ENCODE measurements around the gene PRKCH. TPM values are rescaled to one million over a fixed set of nuclear protein-coding genes. Genes with fewer than 3 reads are reported as not detected.

PRKCH gene
- total RNA-seq, 6 experiments from 2014 or later = 5.0 to 12.1 (median 8.8) TPM

GRCh38 chr14:61399365-61399764, 78.0 kb downstream of the PRKCH start:
- Histone ChIP-seq H3K4me3 (no peak overlapping the region), H3K4me1 (no peaks in the 10 kb centered on the region), H3K27me3 (no peaks in the 10 kb centered on the region), H3K9me3 (no peaks in the 10 kb centered on the region), H3K36me3 (no peaks in the 10 kb centered on the region), H3K27ac (no peak overlapping the region)
- ATAC-seq (no peak), DNase-seq (no peak)
- WGBS (ENCODE audit: insufficient coverage, low coverage, low lambda C conversion rate, missing lambda C conversion rate) = 86% methylated on average over 2 of the region's 2 CpGs
- intact Hi-C loops (cut with DNase I) = no loop called here
- no peak for TF ChIP-seq POLR2A (IDR thresholded peaks at IDR 0.05)
- TF ChIP-seq CTCF (IDR thresholded peaks at IDR 0.05) = no peak

- H3K36me3 ChIP-seq = no peaks in the 10 kb centered on the region
- H3K27ac ChIP-seq = no peak overlapping the region
- H3K4me3 ChIP-seq = no peak overlapping the region
- no peaks in the 10 kb centered on the region for H3K9me3 ChIP-seq
- ATAC-seq (no peak), DNase-seq (no peak)
- no peaks in the 10 kb centered on the region for H3K27me3 ChIP-seq
- WGBS (ENCODE audit: insufficient coverage, low coverage, low lambda C conversion rate, missing lambda C conversion rate) = 68% methylated on average over 2 of the region's 2 CpGs
- TF ChIP-seq POLR2A (IDR thresholded peaks at IDR 0.05) (no peak), CTCF (IDR thresholded peaks at IDR 0.05) (no peak)
- no peaks in the 10 kb centered on the region for H3K4me1 ChIP-seq
- intact Hi-C loops (cut with DNase I) = no loop called here
These were observed 80.1 kb downstream of the PRKCH start for GRCh38 chr14:61401461-61401860.

- ATAC-seq = peak; percentile 43 to 63 (median 56)
- no peak for DNase-seq
- Histone ChIP-seq H3K4me3 (no peak overlapping the region), H3K36me3 (no peaks in the 10 kb centered on the region), H3K4me1 (no peaks in the 10 kb centered on the region), H3K27ac (peak overlapping the region in 1 of 3 donors; percentile 26), H3K9me3 (no peaks in the 10 kb centered on the region), H3K27me3 (no peaks in the 10 kb centered on the region)
- intact Hi-C loops (cut with DNase I) = no loop called here
- no peak for TF ChIP-seq CTCF (IDR thresholded peaks at IDR 0.05)
- TF ChIP-seq POLR2A (IDR thresholded peaks at IDR 0.05) = no peak
- 60% methylated on average over 2 of the region's 2 CpGs for WGBS (ENCODE audit: insufficient coverage, low coverage, low lambda C conversion rate, missing lambda C conversion rate)
These were observed 82.0 kb downstream of the PRKCH start for GRCh38 chr14:61403411-61403810.

- no peak overlapping the region for H3K27ac ChIP-seq
- no peak for TF ChIP-seq POLR2A (IDR thresholded peaks at IDR 0.05)
- no peak for TF ChIP-seq CTCF (IDR thresholded peaks at IDR 0.05)
- H3K4me1 ChIP-seq = no peaks in the 10 kb centered on the region
- no peak for DNase-seq
- no peaks in the 10 kb centered on the region for H3K9me3 ChIP-seq
- no peaks in the 10 kb centered on the region for H3K27me3 ChIP-seq
- no peak overlapping the region for H3K4me3 ChIP-seq
- intact Hi-C loops (cut with DNase I) = no loop called here
- peak in 1 of 4 donors; percentile 17 for ATAC-seq
- 27% methylated on average over 1 of the region's 1 CpG for WGBS (ENCODE audit: insufficient coverage, low coverage, low lambda C conversion rate, missing lambda C conversion rate)
- no peaks in the 10 kb centered on the region for H3K36me3 ChIP-seq
These were observed 83.3 kb downstream of the PRKCH start for GRCh38 chr14:61404637-61405036.

- 39% methylated on average over 4 of the region's 4 CpGs for whole genome bisulfite sequencing (ENCODE audit: insufficient coverage, low coverage, low lambda C conversion rate, missing lambda C conversion rate)
- intact Hi-C loops (cut with DNase I) = no loop called here
These were observed 84.8 kb downstream of the PRKCH start for GRCh38 chr14:61406198-61406597.

More at GRCh38 chr14:61406198-61406597, 84.8 kb downstream of the PRKCH start:
- DNase-seq = no peak
- Histone ChIP-seq H3K27ac (no peak overlapping the region), H3K4me3 (no peak overlapping the region), H3K9me3 (no peaks in the 10 kb centered on the region), H3K4me1 (no peaks in the 10 kb centered on the region), H3K27me3 (no peaks in the 10 kb centered on the region), H3K36me3 (no peaks in the 10 kb centered on the region)
- ATAC-seq = no peak
- TF ChIP-seq POLR2A (IDR thresholded peaks at IDR 0.05) (no peak), CTCF (IDR thresholded peaks at IDR 0.05) (no peak)
